Left ventricle myocardium inferior (tissue), 1 donor: ENCODE data around the gene MRPS10. TPM values are rescaled to one million over a fixed set of nuclear protein-coding genes. Genes with fewer than 3 reads are reported as not detected.

Source experiments
- DNase-seq: peaks from one replicate; pipeline ENCODE4 v3.0.0-alpha.2; 2020
- H3K27ac ChIP-seq: fragments of 200-600 bp; replicated peaks from 2 replicates; pipeline ENCODE4 v1.8.0; 2021
- H3K27me3 ChIP-seq: fragments of 200-600 bp; 2 replicates; pipeline ENCODE4 v1.8.0; 2021; ENCODE audit warnings: low read depth
- H3K36me3 ChIP-seq: fragments of 200-600 bp; 2 replicates; pipeline ENCODE4 v1.8.0; 2021
- H3K4me1 ChIP-seq: fragments of 200-600 bp; 2 replicates; pipeline ENCODE4 v1.8.0; 2021
- H3K4me3 ChIP-seq: fragments of 200-600 bp; 2 replicates; pipeline ENCODE4 v1.8.0; 2021; ENCODE audit warnings: mild to moderate bottlenecking, moderate library complexity
- H3K9me3 ChIP-seq: fragments of 200-600 bp; replicated peaks from 2 replicates; pipeline ENCODE4 v1.8.0; 2021
- CTCF ChIP-seq: fragments of 200-600 bp; IDR thresholded peaks from 2 replicates; pipeline ENCODE4 v1.8.0; 2021; ENCODE audit warnings: antibody characterized with exemption, mild to moderate bottlenecking, borderline replicate concordance
- intact Hi-C: fragments of 100-400 bp; cut with micrococcal nuclease; formaldehyde crosslinking; loops from one replicate; pipeline ENCODE4 v1.11.0; 2022
- total RNA-seq: library from RNA; stranded (reverse); fragmentation: NEBNext Ultra II Directional; extraction: Animal tissue kit (Norgen Biotek cat#: 25700); gene quantifications from one replicate; pipeline ENCODE4 v1.2.1, GENCODE V29; 2021
- donor health status: DM: no; HTN: yes; CAD: no; lungs with severe emphysema.

Gene MRPS10
- total RNA-seq, 1 donor from 2014 or later, result 64.3 TPM

DNA sequence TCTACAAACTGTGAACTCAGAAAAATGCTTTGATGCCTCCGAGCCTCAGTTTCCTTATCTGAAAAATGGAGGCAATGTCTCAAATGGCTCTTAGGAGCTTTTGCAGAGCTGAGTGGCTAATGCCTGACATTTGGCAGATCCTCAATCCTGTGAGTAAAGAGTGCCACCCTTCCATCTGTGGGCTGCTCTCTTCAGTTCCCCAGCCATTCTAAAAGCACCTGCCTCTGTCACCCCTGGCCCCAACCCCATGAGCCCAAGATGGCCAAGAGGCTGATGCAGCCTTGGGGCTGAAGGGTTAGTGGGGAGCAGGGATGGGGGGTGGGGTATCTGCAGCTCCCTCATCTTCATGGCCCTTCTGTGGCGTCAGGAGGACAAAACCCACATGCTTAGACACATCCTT is 59.0 kb downstream of the MRPS10 start:
- Histone ChIP-seq H3K36me3 (no peaks in the 10 kb centered on the region), H3K27ac (no peak overlapping the region), H3K4me1 (peaks cover 8% of the 10 kb centered on the region), H3K27me3 (peaks cover 10% of the 10 kb centered on the region), H3K4me3 (no peak overlapping the region), H3K9me3 (no peaks in the 10 kb centered on the region)
- DNase-seq, result no peak
- no peak for TF ChIP-seq CTCF
- intact Hi-C loops, result no loop called here

DNA sequence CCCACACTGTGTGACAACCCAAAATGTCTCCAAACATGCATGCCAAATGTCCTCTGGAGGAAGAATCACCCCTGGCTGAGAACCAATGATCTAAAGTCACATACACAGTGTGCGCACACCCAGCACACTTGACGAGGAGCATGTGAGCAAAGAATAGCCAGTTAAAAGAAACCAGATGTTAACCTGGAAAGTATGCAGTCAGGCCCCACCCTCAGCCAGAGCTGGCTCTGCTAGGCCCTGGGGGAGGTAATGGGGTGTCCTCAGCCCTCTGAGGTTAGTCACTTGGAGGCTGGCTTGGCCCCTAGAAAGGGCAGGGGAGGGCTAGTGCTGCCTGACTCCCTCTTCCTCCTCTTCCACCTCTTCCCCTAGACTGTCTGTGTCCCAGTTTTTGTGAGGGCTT is 59.6 kb downstream of the MRPS10 start:
- TF ChIP-seq CTCF, result no peak
- no peaks in the 10 kb centered on the region for H3K36me3 ChIP-seq
- intact Hi-C loops, result no loop called here
- H3K27ac ChIP-seq, result no peak overlapping the region
- H3K4me3 ChIP-seq, result no peak overlapping the region
- no peaks in the 10 kb centered on the region for H3K9me3 ChIP-seq
- peaks cover 10% of the 10 kb centered on the region for H3K27me3 ChIP-seq
- peaks cover 8% of the 10 kb centered on the region for H3K4me1 ChIP-seq
- peak; percentile 21 for DNase-seq

Other genes starting within 250 kb of the MRPS10 start
- 28.5 TPM for gene TAF8, start 167.3 kb downstream of the MRPS10 start, total RNA-seq
- 1.4 TPM for gene C6orf132, start 75.2 kb downstream of the MRPS10 start, total RNA-seq
- not detected for gene GUCA1A, start 44.5 kb downstream of the MRPS10 start, total RNA-seq
- gene GUCA1B, start 22.9 kb downstream of the MRPS10 start, total RNA-seq, result 1.1 TPM
- gene TRERF1, start 234.1 kb upstream of the MRPS10 start, total RNA-seq, result 1.4 TPM